ENCODE data around the gene DYNLT3. TPM values are rescaled to one million over a fixed set of nuclear protein-coding genes. Genes with fewer than 3 reads are reported as not detected.

DYNLT3 gene
- total and polyA plus RNA-seq, 11 donors, result 9.8 to 32.1 (median 21.0) TPM

DNA sequence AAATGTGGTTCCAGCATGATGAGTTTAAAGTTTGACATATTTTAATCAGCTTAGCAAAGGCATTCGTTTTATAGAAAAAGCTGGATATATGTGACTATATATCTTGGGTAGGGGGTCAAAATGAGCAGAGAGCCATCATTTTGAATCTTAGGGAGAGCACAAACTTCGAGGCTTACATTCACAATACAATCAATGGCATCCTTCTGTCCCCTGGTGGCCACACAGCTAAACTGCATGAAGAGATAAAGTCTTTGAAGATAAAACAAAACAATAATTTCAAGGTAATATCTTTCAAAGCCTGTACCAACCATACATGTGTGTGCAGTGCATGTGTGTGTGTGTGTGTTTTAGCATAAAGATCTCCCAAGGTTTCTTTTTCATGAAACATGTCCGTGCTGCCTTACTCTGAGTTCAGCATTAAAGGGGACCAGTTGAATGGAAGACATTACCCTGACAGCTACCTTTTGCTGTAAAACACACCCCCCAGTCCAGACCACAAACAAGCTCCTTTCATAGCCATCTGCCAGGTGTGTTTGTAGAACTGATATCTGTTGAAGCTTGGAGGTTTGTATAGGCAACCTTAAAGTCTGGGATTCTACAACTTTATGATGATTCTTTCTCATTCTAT, 22.0 kb downstream of the DYNLT3 start:
- peaks cover 0 to 4% (median 0%) of the 10 kb centered on the region in 9 donors for H3K27me3 ChIP-seq
- no peaks in the 10 kb centered on the region for H3K36me3 ChIP-seq
- H3K27ac ChIP-seq, result no peak overlapping the region
- H3K4me1 ChIP-seq, result peaks cover 0 to 7% (median 0%) of the 10 kb centered on the region in 12 donors
- no peak for ATAC-seq
- WGBS, 4 donors, result 0 to 6% (median 3%) methylated on average over 3 of the region's 3 CpGs
- no peaks in the 10 kb centered on the region for H3K9me3 ChIP-seq
- TF ChIP-seq POLR2A (IDR thresholded peaks at IDR 0.05), result no peak
- TF ChIP-seq, protein P1, sequence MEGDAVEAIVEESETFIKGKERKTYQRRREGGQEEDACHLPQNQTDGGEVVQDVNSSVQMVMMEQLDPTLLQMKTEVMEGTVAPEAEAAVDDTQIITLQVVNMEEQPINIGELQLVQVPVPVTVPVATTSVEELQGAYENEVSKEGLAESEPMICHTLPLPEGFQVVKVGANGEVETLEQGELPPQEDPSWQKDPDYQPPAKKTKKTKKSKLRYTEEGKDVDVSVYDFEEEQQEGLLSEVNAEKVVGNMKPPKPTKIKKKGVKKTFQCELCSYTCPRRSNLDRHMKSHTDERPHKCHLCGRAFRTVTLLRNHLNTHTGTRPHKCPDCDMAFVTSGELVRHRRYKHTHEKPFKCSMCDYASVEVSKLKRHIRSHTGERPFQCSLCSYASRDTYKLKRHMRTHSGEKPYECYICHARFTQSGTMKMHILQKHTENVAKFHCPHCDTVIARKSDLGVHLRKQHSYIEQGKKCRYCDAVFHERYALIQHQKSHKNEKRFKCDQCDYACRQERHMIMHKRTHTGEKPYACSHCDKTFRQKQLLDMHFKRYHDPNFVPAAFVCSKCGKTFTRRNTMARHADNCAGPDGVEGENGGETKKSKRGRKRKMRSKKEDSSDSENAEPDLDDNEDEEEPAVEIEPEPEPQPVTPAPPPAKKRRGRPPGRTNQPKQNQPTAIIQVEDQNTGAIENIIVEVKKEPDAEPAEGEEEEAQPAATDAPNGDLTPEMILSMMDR (IDR thresholded peaks at IDR 0.05), result peak; percentile 68 to 88 (median 74)
- H3K4me3 ChIP-seq, result no peak overlapping the region
- intact Hi-C loops (cut with DNase I), result loop anchor here (1.0 to 10.0 kb wide), 8 partner anchors 78 to 321 kb away; no protein-coding TSS in a partner anchor
- DNase-seq, result peak in 1 of 5 donors; percentile 26

DNA sequence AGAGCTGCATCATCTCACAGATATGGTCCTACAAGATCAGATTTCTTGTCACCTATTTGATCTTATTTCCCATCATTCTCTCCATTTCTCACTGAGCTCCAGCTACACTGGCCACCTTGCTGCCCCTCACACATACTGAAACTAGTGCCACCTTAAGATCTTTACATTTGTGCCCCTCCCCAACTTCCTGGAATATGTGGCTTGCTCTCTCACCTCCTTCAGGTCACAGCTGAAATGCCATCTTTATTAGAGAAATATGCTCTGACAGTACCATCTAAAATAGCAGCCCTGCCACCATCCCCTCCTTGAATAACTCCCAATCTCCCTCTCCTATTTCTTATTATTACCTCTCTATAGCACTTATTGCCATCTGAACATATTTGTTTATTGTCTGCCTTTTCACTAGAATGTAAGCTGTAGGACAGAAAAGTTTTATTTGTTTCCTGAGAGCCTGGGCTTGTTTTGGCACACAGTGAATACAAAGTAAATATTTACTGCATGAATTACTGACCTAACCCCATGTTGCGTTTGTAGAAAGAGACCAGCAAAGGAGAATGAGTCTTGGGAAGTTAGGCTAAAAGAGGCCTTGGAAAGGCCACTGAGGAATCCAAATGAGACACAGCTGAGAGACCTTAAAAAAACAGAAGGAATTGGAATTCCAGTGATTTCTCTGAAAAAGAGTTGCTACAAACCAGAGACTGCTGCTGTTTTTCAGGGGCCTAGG, 22.7 kb downstream of the DYNLT3 start:
- no peak for TF ChIP-seq POLR2A (IDR thresholded peaks at IDR 0.05)
- TF ChIP-seq, protein P1 (IDR thresholded peaks at IDR 0.05), result no peak
- DNase-seq (no peak), ATAC-seq (no peak)
- H3K4me1 ChIP-seq, result peaks cover 0 to 7% (median 0%) of the 10 kb centered on the region in 12 donors
- no peak overlapping the region for H3K4me3 ChIP-seq
- peaks cover 0 to 4% (median 0%) of the 10 kb centered on the region in 9 donors for H3K27me3 ChIP-seq
- H3K36me3 ChIP-seq, result no peaks in the 10 kb centered on the region
- H3K27ac ChIP-seq, result no peak overlapping the region
- WGBS, 4 donors, result 72 to 88% (median 75%) methylated on average over 1 of the region's 1 CpG
- no peaks in the 10 kb centered on the region for H3K9me3 ChIP-seq
- intact Hi-C loops (cut with DNase I), result loop anchor here (1.0 to 10.0 kb wide), 8 partner anchors 77 to 320 kb away; no protein-coding TSS in a partner anchor

DNA sequence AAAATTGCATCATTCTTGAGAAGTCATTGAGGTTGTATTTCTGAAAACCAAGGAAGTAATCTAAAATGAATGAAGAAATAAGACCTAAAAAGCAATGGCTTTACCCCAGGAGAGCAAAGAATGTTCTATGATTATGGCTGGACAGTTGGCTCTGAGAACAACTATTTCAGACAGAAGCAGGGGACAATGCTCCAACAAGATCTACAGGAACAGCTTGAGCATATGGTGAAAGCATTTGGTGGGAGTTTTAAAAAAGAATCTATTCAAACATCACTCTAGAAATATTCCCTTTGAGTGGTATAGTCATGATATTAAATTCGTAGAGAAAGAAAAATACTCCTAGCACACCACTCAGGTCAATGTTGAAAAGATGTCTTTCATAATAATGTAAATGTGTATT, 26.7 kb downstream of the DYNLT3 start:
- Histone ChIP-seq H3K27me3 (peaks cover 0 to 16% (median 0%) of the 10 kb centered on the region in 9 donors), H3K9me3 (no peaks in the 10 kb centered on the region), H3K4me1 (peaks cover 0 to 7% (median 0%) of the 10 kb centered on the region in 12 donors), H3K36me3 (no peaks in the 10 kb centered on the region), H3K27ac (no peak overlapping the region), H3K4me3 (no peak overlapping the region)
- ATAC-seq, result no peak
- no peak for TF ChIP-seq POLR2A (IDR thresholded peaks at IDR 0.05)
- TF ChIP-seq, protein P1 (IDR thresholded peaks at IDR 0.05), result no peak
- intact Hi-C loops (cut with DNase I), result loop anchor here in 5 of 10 donors (5.0 to 10.0 kb wide), 3 partner anchors 73 to 316 kb away; no protein-coding TSS in a partner anchor
- 68 to 72% (median 69%) methylated on average over 1 of the region's 1 CpG for WGBS, 4 donors
- no peak for DNase-seq

DNA sequence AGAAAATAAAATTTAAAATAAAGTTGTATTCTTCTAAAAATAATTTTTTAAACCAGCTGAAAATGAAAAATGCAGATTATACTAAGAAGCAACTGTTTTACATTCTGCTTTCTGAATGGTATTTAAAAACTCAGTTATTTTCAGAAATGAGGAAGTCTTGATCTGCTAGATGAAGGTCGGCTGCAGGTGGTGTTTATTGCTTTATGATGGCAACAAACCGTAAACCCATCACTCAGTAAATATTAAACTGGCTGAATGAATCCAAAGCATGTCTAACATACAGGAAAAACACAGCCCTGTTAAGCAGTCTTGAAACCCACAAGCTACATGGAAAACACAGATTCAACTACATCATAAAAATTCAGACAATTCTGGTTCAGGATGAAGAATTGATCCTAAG, 29.3 kb downstream of the DYNLT3 start:
- ATAC-seq (no peak), DNase-seq (no peak)
- TF ChIP-seq POLR2A (IDR thresholded peaks at IDR 0.05), result no peak
- TF ChIP-seq, protein P1 (IDR thresholded peaks at IDR 0.05), result no peak
- Histone ChIP-seq H3K36me3 (no peaks in the 10 kb centered on the region), H3K4me3 (no peak overlapping the region), H3K9me3 (no peaks in the 10 kb centered on the region), H3K4me1 (peaks cover 0 to 14% (median 0%) of the 10 kb centered on the region in 12 donors), H3K27me3 (peaks cover 0 to 25% (median 0%) of the 10 kb centered on the region in 9 donors), H3K27ac (no peak overlapping the region)
- intact Hi-C loops (cut with DNase I), result no loop called here
- WGBS, 4 donors, result 74 to 85% (median 81%) methylated on average over 2 of the region's 2 CpGs

All from heart left ventricle (tissue), 16 donors.